Neural cell (in vitro differentiated cells): Measurements from ENCODE around the gene GINS2. TPM values are rescaled to one million over a fixed set of nuclear protein-coding genes. Genes with fewer than 3 reads are reported as not detected.

Experiments used
- H2AFZ ChIP-seq: fragments of 200-600, 300-800 bp; sonication (generic), shearing (Covaris generic); 2 replicates; pipeline ENCODE4 v1.6.0; 2014; ENCODE audit warnings: low read depth, mild to moderate bottlenecking, antibody characterized with exemption, low read length, moderate library complexity
- H3F3A ChIP-seq: fragments of 200-600 bp; shearing (Covaris generic); 2 replicates; pipeline ENCODE4 v1.6.1; 2016; ENCODE audit warnings: mild to moderate bottlenecking, moderate library complexity, mixed read lengths, antibody characterized with exemption, low read length; ENCODE audit not compliant: insufficient read depth, poor library complexity, severe bottlenecking
- H3K27ac ChIP-seq: fragments of 200-600, 300-800 bp; sonication (generic), shearing (Covaris generic); 2 replicates; pipeline ENCODE4 v1.5.1; 2014; ENCODE audit warnings: mild to moderate bottlenecking, low read length, moderate library complexity
- H3K27me3 ChIP-seq: fragments of 300-800, 200-600 bp; sonication (generic), shearing (Covaris generic); 2 replicates; pipeline ENCODE4 v1.6.0; 2014; ENCODE audit warnings: mild to moderate bottlenecking, low read depth, low read length, moderate library complexity; ENCODE audit not compliant: insufficient read depth
- H3K36me3 ChIP-seq: fragments of 300-800, 200-600 bp; sonication (generic), shearing (Covaris generic); 2 replicates; pipeline ENCODE4 v1.5.1; 2014; ENCODE audit warnings: mild to moderate bottlenecking, antibody characterized with exemption, low read length, moderate library complexity; ENCODE audit not compliant: insufficient read depth
- H3K4me2 ChIP-seq: fragments of 300-800, 200-600 bp; sonication (generic), shearing (Covaris generic); 2 replicates; pipeline ENCODE4 v1.6.0; 2014; ENCODE audit warnings: mild to moderate bottlenecking, low read length
- H3K4me3 ChIP-seq: fragments of 300-800, 200-600 bp; sonication (generic), shearing (Covaris generic); 2 replicates; pipeline ENCODE4 v1.5.1; 2014; ENCODE audit warnings: mild to moderate bottlenecking, low read length, moderate library complexity
- H3K79me2 ChIP-seq: fragments of 200-600 bp; shearing (Covaris generic); replicated peaks from 2 replicates; pipeline ENCODE4 v1.6.0; 2014; ENCODE audit warnings: mild to moderate bottlenecking, low read length, moderate library complexity; ENCODE audit not compliant: insufficient read depth
- H3K9ac ChIP-seq: fragments of 300-800, 200-600 bp; sonication (generic), shearing (Covaris generic); 2 replicates; pipeline ENCODE4 v1.6.1; 2016; ENCODE audit warnings: mild to moderate bottlenecking, low read length, mixed read lengths
- H3K9me2 ChIP-seq: fragments of 200-600 bp; shearing (Covaris generic); 2 replicates; pipeline ENCODE4 v1.6.1; 2016; ENCODE audit warnings: mild to moderate bottlenecking, low read length, mixed read lengths; ENCODE audit not compliant: insufficient read depth
- H3K9me3 ChIP-seq: fragments of 200-600, 300-800 bp; sonication (generic), shearing (Covaris generic); 2 replicates; pipeline ENCODE4 v1.6.1; 2016; ENCODE audit warnings: mild to moderate bottlenecking, mixed run types, low read length, moderate library complexity, mixed read lengths
- H4K20me1 ChIP-seq: fragments of 200-600 bp; shearing (Covaris generic); 2 replicates; pipeline ENCODE4 v1.6.1; 2016; ENCODE audit warnings: mild to moderate bottlenecking, mixed run types; ENCODE audit not compliant: insufficient read depth
- CTCF ChIP-seq: fragments of 450-650 bp; IDR thresholded peaks from 2 replicates; pipeline ENCODE4 v1.5.1; 2014; ENCODE audit warnings: antibody characterized with exemption, mild to moderate bottlenecking, moderate library complexity; ENCODE audit not compliant: poor library complexity, severe bottlenecking
- EP300 ChIP-seq: fragments of 450-650 bp; conservative IDR thresholded peaks from 2 replicates; pipeline ENCODE4 v1.6.1; 2014; ENCODE audit warnings: antibody characterized with exemption, mild to moderate bottlenecking, moderate library complexity; ENCODE audit not compliant: poor library complexity, severe bottlenecking
- EZH2 ChIP-seq: fragments of 200-600, 300-800 bp; shearing (Covaris generic), sonication (generic); IDR thresholded peaks from 2 replicates; pipeline ENCODE4 v1.6.1; 2014; ENCODE audit warnings: antibody characterized with exemption, low read length, borderline replicate concordance, mild to moderate bottlenecking; ENCODE audit not compliant: insufficient read depth, poor library complexity, severe bottlenecking
- MXI1 ChIP-seq: fragments of 450-650 bp; conservative IDR thresholded peaks from 2 replicates; pipeline ENCODE4 v1.6.1; 2014; ENCODE audit warnings: antibody characterized with exemption, mild to moderate bottlenecking; ENCODE audit not compliant: poor library complexity, severe bottlenecking
- POLR2AphosphoS5 ChIP-seq: IDR thresholded peaks from 2 replicates; pipeline ENCODE4 v1.6.1; 2012
- RAD21 ChIP-seq: fragments of 450-650 bp; conservative IDR thresholded peaks from 2 replicates; pipeline ENCODE4 v1.6.1; 2014; ENCODE audit warnings: antibody characterized with exemption, mild to moderate bottlenecking, moderate library complexity
- REST ChIP-seq: IDR thresholded peaks from 2 replicates; pipeline ENCODE4 v1.6.1; 2012; ENCODE audit warnings: borderline replicate concordance
- SMC3 ChIP-seq: fragments of 450-650 bp; conservative IDR thresholded peaks from 2 replicates; pipeline ENCODE4 v1.6.1; 2014; ENCODE audit warnings: antibody characterized with exemption, mild to moderate bottlenecking, moderate library complexity; ENCODE audit not compliant: poor library complexity
- TAF1 ChIP-seq: IDR thresholded peaks from 2 replicates; pipeline ENCODE4 v1.6.1; 2012; ENCODE audit warnings: low read depth
- polyA plus RNA-seq: library from polyadenylated mRNA; depleted of rRNA; stranded (reverse); fragments of >200 nt; gene quantifications from 2 replicates; pipeline ENCODE4 v1.2.3, GENCODE V29; 2014

The GINS2 gene
- polyA plus RNA-seq, 1 donor from 2014 or later = 9.2 TPM

- no peaks in the 10 kb centered on the region for H3K9me2 ChIP-seq
- TF ChIP-seq RAD21 = no peak
- no peak for TF ChIP-seq CTCF
- no peak for TF ChIP-seq REST
- TF ChIP-seq TAF1 = no peak
- no peak for TF ChIP-seq SMC3
- TF ChIP-seq POLR2AphosphoS5 = no peak
- TF ChIP-seq EP300 = no peak
- TF ChIP-seq EZH2 = no peak
- TF ChIP-seq MXI1 = no peak
- H3K79me2 ChIP-seq = no peaks in the 10 kb centered on the region
- H3K4me2 ChIP-seq = no peak overlapping the region
- no peaks in the 10 kb centered on the region for H4K20me1 ChIP-seq
- no peaks in the 10 kb centered on the region for H3K9me3 ChIP-seq
- H3K36me3 ChIP-seq = no peaks in the 10 kb centered on the region
- H3K4me3 ChIP-seq = no peak overlapping the region
- H3K9ac ChIP-seq = no peak overlapping the region
- H3K27me3 ChIP-seq = no peaks in the 10 kb centered on the region
- no peaks in the 10 kb centered on the region for H3F3A ChIP-seq
- H2AFZ ChIP-seq = no peak overlapping the region
- H3K27ac ChIP-seq = no peak overlapping the region
Measured at GRCh38 chr16:85711982-85712587, 23.3 kb upstream of the GINS2 start.

- Histone ChIP-seq H3K4me2 (no peak overlapping the region), H3K36me3 (no peaks in the 10 kb centered on the region), H4K20me1 (no peaks in the 10 kb centered on the region), H3K9me3 (no peaks in the 10 kb centered on the region), H3K79me2 (no peaks in the 10 kb centered on the region), H3K27me3 (no peaks in the 10 kb centered on the region), H2AFZ (no peak overlapping the region), H3K9ac (no peak overlapping the region), H3K27ac (no peak overlapping the region), H3F3A (no peaks in the 10 kb centered on the region), H3K4me3 (no peak overlapping the region), H3K9me2 (no peaks in the 10 kb centered on the region)
- TF ChIP-seq REST (no peak), EZH2 (no peak), RAD21 (no peak), TAF1 (no peak), POLR2AphosphoS5 (no peak), CTCF (no peak), SMC3 (no peak), EP300 (no peak), MXI1 (no peak)
Measured at GRCh38 chr16:85710732-85711131, 22.0 kb upstream of the GINS2 start.
